Left lung (tissue), 10 donors: Measurements from ENCODE around the gene TPST1. TPM values are rescaled to one million over a fixed set of nuclear protein-coding genes. Genes with fewer than 3 reads are reported as not detected.

Experiments
- ATAC-seq: fragments of 200-7000 bp; cut with Tn5 transposase; one replicate; pipeline ENCODE4 v1.9.1; 2020; ENCODE audit warnings: moderate library complexity
- DNase-seq, 4 donors: peaks; one replicate each; pipeline ENCODE4 v3.0.0-alpha.2; 2013 to 2020
- H3K27ac ChIP-seq, 2 donors: fragments of 200-600 bp; sonication (generic) in 1 of 2; one replicate each; pipeline versions ENCODE4 v1.5.0 to v1.8.0; 2020 to 2021
- H3K27me3 ChIP-seq, 2 donors: fragments of 200-600 bp; sonication (generic) in 1 of 2; one replicate each; pipeline versions ENCODE4 v1.5.0 to v1.8.0; 2020 to 2021
- H3K36me3 ChIP-seq, 2 donors: fragments of 200-600 bp; sonication (generic) in 1 of 2; one replicate each; pipeline versions ENCODE4 v1.5.0 to v1.8.0; 2020 to 2021
- H3K4me1 ChIP-seq, 2 donors: fragments of 200-600 bp; one replicate each; pipeline ENCODE4 v1.8.0; 2021
- H3K4me3 ChIP-seq, 2 donors: fragments of 200-600 bp; sonication (generic) in 1 of 2; one replicate each; pipeline versions ENCODE4 v1.5.0 to v1.8.0; 2020 to 2021; ENCODE audit warnings: mild to moderate bottlenecking in 1 of 2
- H3K9me3 ChIP-seq, 2 donors: fragments of 200-600 bp; sonication (generic) in 1 of 2; one replicate each; pipeline versions ENCODE4 v1.5.0 to v1.8.0; 2020 to 2021
- intact Hi-C, 2 donors: fragments of 100-400 bp; cut with DNase I; formaldehyde crosslinking; loops; one replicate each; pipeline versions ENCODE4 v1.11.2 to v1.14.2; 2022
- polyA plus RNA-seq, 6 donors: library from polyadenylated mRNA; unstranded; fragments of 120-200 nt; gene quantifications; one replicate each; pipeline ENCODE4 v1.2.1, GENCODE V29; 2013; ENCODE audit not compliant: insufficient read length in 6 of 6
- total RNA-seq, 2 donors: library from RNA; stranded (reverse); fragmentation: NEBNext Ultra II Directional; extraction: Animal tissue kit (Norgen Biotek cat#: 25700); gene quantifications; one replicate each; pipeline ENCODE4 v1.2.1, GENCODE V29; 2021
- TF ChIP-seq, protein P1 (sequence below), 2 donors: fragments of 200-600 bp; sonication (generic) in 1 of 2; IDR thresholded peaks; one replicate each; pipeline versions ENCODE4 v1.5.0 to v1.8.0; 2021; ENCODE audit warnings: antibody characterized with exemption in 2 of 2
- donor health status: DM: no; HTN: yes; CAD: no.
- donor health status: DM: no; HTN: no; CAD: no.

Gene TPST1
- total and polyA plus RNA-seq, 8 donors = 30.5 to 64.1 (median 50.4) TPM

DNA sequence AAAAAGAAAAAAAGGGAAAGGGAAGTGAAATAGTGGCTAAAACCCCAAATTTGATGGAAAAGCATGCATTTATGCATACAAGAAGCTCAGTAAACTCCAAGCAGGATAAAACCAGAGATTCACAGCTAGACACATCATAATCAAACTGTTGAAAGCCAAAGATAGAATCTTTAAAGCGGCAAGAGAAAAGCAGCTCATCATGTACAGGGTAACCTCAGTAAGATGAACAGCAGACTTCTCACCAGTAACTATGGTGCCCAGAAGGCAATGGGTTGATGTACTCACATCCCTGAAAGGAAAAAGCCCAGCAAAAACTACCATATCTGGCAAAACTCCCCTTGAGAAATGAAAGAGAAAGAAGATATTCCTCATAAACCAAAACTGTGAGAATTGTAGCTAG is 60.4 kb downstream of the TPST1 start:
- ATAC-seq = no peak

DNA sequence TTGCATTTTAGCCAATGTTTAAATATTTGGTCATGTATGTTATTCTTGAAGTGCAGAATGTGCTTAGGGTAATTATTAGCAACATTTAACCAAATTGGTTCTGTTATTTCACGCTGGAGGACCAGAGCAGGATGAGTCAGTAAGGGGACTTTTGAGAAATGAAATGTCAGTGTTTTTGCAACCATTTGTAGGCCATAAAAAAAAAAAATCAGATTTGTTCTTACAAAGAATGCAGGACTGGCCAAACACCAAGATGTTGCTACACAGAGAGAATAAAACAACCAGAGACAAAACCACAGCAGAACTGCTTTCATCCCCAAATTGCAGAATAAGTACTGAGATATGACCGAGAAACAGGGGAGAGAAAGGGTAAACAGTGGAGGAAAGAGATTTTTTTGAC is 62.1 kb downstream of the TPST1 start:
- intact Hi-C loops = no loop called here
- DNase-seq (peak in 2 of 4 donors; percentile 55 to 81), ATAC-seq (peak; percentile 59)
- H3K4me1 ChIP-seq = peaks cover 10 to 28% of the 10 kb centered on the region in 2 donors
- H3K27me3 ChIP-seq = no peaks in the 10 kb centered on the region
- H3K4me3 ChIP-seq = no peak overlapping the region
- TF ChIP-seq, protein P1, sequence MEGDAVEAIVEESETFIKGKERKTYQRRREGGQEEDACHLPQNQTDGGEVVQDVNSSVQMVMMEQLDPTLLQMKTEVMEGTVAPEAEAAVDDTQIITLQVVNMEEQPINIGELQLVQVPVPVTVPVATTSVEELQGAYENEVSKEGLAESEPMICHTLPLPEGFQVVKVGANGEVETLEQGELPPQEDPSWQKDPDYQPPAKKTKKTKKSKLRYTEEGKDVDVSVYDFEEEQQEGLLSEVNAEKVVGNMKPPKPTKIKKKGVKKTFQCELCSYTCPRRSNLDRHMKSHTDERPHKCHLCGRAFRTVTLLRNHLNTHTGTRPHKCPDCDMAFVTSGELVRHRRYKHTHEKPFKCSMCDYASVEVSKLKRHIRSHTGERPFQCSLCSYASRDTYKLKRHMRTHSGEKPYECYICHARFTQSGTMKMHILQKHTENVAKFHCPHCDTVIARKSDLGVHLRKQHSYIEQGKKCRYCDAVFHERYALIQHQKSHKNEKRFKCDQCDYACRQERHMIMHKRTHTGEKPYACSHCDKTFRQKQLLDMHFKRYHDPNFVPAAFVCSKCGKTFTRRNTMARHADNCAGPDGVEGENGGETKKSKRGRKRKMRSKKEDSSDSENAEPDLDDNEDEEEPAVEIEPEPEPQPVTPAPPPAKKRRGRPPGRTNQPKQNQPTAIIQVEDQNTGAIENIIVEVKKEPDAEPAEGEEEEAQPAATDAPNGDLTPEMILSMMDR (IDR thresholded peaks at IDR 0.05) = no peak
- H3K9me3 ChIP-seq = peaks cover 11 to 31% of the 10 kb centered on the region in 2 donors
- H3K36me3 ChIP-seq = peaks cover 0 to 8% of the 10 kb centered on the region in 2 donors
- H3K27ac ChIP-seq = peak overlapping the region; percentile 46 to 60

More for the DNA sequence above, 60.4 kb downstream of the TPST1 start:
- Histone ChIP-seq H3K4me1 (peaks cover 10 to 34% of the 10 kb centered on the region in 2 donors), H3K27ac (no peak overlapping the region), H3K9me3 (peaks cover 11 to 31% of the 10 kb centered on the region in 2 donors), H3K27me3 (no peaks in the 10 kb centered on the region), H3K36me3 (peaks cover 0 to 8% of the 10 kb centered on the region in 2 donors), H3K4me3 (no peak overlapping the region)
- intact Hi-C loops = no loop called here
- no peak for DNase-seq
- TF ChIP-seq, protein P1 (IDR thresholded peaks at IDR 0.05) = no peak

DNA sequence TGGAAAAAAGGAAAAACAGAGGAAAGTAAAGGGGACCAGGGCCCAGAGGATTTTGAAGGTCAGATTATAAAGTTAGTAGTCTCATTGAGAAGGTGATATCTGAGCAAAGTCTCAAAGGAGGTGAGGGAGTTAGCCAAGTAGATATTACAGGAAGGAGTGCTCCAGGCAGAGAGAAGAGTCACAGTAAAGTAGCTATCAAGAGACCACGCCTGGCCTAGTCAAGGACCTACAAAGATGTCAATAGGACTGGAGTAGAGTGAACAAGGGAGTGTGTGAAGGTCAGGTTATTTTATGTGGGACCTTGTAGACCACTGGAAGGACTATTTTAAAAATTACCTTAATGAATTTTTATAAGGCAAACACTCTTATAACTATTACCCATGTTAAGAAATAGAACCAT is 64.8 kb downstream of the TPST1 start:
- H3K27me3 ChIP-seq = no peaks in the 10 kb centered on the region
- H3K4me1 ChIP-seq = peaks cover 10 to 25% of the 10 kb centered on the region in 2 donors
- TF ChIP-seq, protein P1 (IDR thresholded peaks at IDR 0.05) = no peak
- DNase-seq (no peak), ATAC-seq (peak; percentile 87)
- intact Hi-C loops = no loop called here
- H3K27ac ChIP-seq = no peak overlapping the region
- H3K4me3 ChIP-seq = no peak overlapping the region
- H3K36me3 ChIP-seq = peaks cover 0 to 6% of the 10 kb centered on the region in 2 donors
- H3K9me3 ChIP-seq = peaks cover 6 to 15% of the 10 kb centered on the region in 2 donors

DNA sequence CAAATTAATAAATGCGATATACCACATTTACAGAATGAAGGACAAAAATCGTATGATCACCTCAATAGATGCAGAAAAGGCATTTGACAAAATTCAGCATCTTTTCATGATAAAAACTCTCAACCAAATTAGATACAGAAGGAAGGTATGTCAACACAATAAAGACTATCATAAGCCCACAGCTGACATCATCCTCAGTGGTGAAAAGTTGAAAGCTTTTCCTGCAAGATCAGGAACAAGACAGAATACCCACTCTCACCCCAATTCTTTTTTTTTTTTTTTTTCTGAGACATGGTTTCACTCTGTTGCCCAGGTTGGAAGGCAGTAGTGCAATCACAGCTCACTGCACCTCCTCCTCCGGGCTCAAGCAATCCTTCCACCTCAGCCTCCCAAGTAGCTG is 67.2 kb downstream of the TPST1 start:
- intact Hi-C loops = no loop called here
- no peak overlapping the region for H3K4me3 ChIP-seq
- TF ChIP-seq, protein P1 (IDR thresholded peaks at IDR 0.05) = no peak
- H3K27me3 ChIP-seq = no peaks in the 10 kb centered on the region
- ATAC-seq = no peak
- H3K27ac ChIP-seq = no peak overlapping the region
- no peaks in the 10 kb centered on the region for H3K36me3 ChIP-seq
- no peaks in the 10 kb centered on the region for H3K9me3 ChIP-seq
- H3K4me1 ChIP-seq = peaks cover 10 to 24% of the 10 kb centered on the region in 2 donors
- no peak for DNase-seq

DNA sequence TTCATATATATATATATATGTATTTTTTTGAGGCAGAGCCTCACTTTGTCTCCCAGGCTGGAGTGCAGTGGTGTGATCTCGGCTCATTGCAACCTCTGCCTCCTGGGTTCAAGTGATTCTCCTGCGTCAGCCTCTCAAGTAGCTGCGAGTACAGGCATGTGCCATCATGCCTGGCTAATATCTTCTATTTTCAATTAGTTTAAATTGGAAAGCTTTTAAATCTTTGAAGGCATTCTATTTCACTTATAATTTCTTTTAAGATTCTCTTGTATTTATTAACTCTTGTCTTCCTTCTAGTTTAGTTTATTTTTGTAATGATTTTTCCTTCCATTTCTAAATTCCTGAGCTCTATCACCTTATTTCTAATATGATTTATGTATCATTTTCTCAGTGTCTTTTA is 71.2 kb downstream of the TPST1 start:
- intact Hi-C loops = no loop called here
- TF ChIP-seq, protein P1 (IDR thresholded peaks at IDR 0.05) = no peak
- Histone ChIP-seq H3K27ac (no peak overlapping the region), H3K4me3 (no peak overlapping the region), H3K4me1 (no peaks in the 10 kb centered on the region), H3K9me3 (no peaks in the 10 kb centered on the region), H3K36me3 (no peaks in the 10 kb centered on the region), H3K27me3 (no peaks in the 10 kb centered on the region)
- no peak for DNase-seq
- no peak for ATAC-seq
